OCI-LY1 (cell line): ENCODE measurements around the gene NRROS.

Experiments used
- H2AFZ ChIP-seq: fragments of 200-600 bp; sonication (generic), shearing (Covaris generic); 2 replicates; pipeline ENCODE4 v1.6.0; 2014; ENCODE audit warnings: antibody characterized with exemption, mild to moderate bottlenecking, low read length
- H3F3A ChIP-seq: fragments of 200-600 bp; sonication (generic), shearing (Covaris generic); 2 replicates; pipeline ENCODE4 v1.6.0; 2014; ENCODE audit warnings: mild to moderate bottlenecking, antibody characterized with exemption, low read length, moderate library complexity; ENCODE audit not compliant: insufficient read depth
- H3K27ac ChIP-seq: fragments of 200-600 bp; sonication (generic); 2 replicates; pipeline ENCODE4 v1.5.1; 2014; ENCODE audit warnings: low read length, mixed run types, mild to moderate bottlenecking, low read depth; ENCODE audit not compliant: poor library complexity, severe bottlenecking
- H3K27me3 ChIP-seq: fragments of 200-600 bp; sonication (generic); 2 replicates; pipeline ENCODE4 v1.6.0; 2014; ENCODE audit warnings: antibody characterized with exemption, mild to moderate bottlenecking, low read length, moderate library complexity; ENCODE audit not compliant: insufficient read depth
- H3K36me3 ChIP-seq: fragments of 200-600 bp; sonication (generic); 2 replicates; pipeline ENCODE4 v1.6.1; 2014; ENCODE audit warnings: mild to moderate bottlenecking, antibody characterized with exemption, low read length, moderate library complexity, mixed read lengths; ENCODE audit not compliant: insufficient read depth
- H3K4me1 ChIP-seq: fragments of 200-600 bp; sonication (generic); 2 replicates; pipeline ENCODE4 v1.5.1; 2014; ENCODE audit warnings: mild to moderate bottlenecking, low read length, moderate library complexity; ENCODE audit not compliant: insufficient read depth, severe bottlenecking
- H3K4me2 ChIP-seq: fragments of 200-600 bp; sonication (generic), shearing (Covaris generic); 2 replicates; pipeline ENCODE4 v1.6.1; 2014; ENCODE audit warnings: low read length
- H3K4me3 ChIP-seq: fragments of 200-600 bp; sonication (generic); 2 replicates; pipeline ENCODE4 v1.5.1; 2014; ENCODE audit warnings: low read length, low read depth, mild to moderate bottlenecking, mixed read lengths; ENCODE audit not compliant: poor library complexity, severe bottlenecking
- H3K79me2 ChIP-seq: fragments of 200-600 bp; shearing (Covaris generic); 2 replicates; pipeline ENCODE4 v1.6.1; 2016; ENCODE audit warnings: mixed run types, low read length, mixed read lengths; ENCODE audit not compliant: insufficient read depth
- H3K9ac ChIP-seq: fragments of 200-600 bp; sonication (generic), shearing (Covaris generic); 2 replicates; pipeline ENCODE4 v1.6.1; 2014; ENCODE audit warnings: mild to moderate bottlenecking, low read length, mixed read lengths
- H3K9me2 ChIP-seq: fragments of 200-600 bp; sonication (generic), shearing (Covaris generic); 2 replicates; pipeline ENCODE4 v1.6.1; 2014; ENCODE audit warnings: low read depth, mild to moderate bottlenecking, low read length, mixed read lengths
- H3K9me3 ChIP-seq: fragments of 200-600 bp; shearing (Covaris generic); 2 replicates; pipeline ENCODE4 v1.6.1; 2014; ENCODE audit warnings: low read length, mixed read lengths
- H4K20me1 ChIP-seq: fragments of 200-600 bp; sonication (generic), shearing (Covaris generic); 2 replicates; pipeline ENCODE4 v1.6.0; 2016; ENCODE audit warnings: mild to moderate bottlenecking, low read length; ENCODE audit not compliant: insufficient read depth
- EZH2 ChIP-seq: fragments of 200-600 bp; sonication (generic), shearing (Covaris generic); IDR thresholded peaks from 2 replicates; pipeline ENCODE4 v1.8.0; 2017; ENCODE audit warnings: borderline replicate concordance, mixed run types, mild to moderate bottlenecking, antibody characterized with exemption, low read length, moderate library complexity, mixed read lengths
- TF ChIP-seq, protein P1 (sequence below): fragments of 200-600 bp; sonication (generic), shearing (Covaris generic); IDR thresholded peaks from 2 replicates; pipeline ENCODE4 v1.5.1; 2017; ENCODE audit warnings: mild to moderate bottlenecking, antibody characterized with exemption, low read length, moderate library complexity, mixed read lengths

Gene NRROS

DNA sequence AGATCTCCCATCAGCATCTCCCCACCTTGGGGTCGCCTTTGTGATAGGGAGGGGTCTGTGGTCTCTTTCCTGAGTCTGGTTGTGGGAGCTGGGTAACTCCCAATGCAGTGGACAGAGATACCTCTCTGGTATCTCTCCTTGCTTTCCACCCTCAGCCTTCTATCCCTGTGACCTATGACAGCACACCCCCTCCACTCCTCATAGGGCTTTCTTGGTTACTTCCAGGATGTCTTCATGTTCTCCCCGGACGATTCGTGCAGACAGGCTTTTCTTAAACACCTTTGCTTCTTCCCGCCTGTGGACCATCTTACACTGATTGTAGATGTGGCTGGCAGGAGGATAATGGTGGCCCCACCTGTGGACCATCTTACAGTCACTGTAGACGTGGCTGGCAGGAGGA lies 14.2 kb upstream of the NRROS start:
- Histone ChIP-seq H2AFZ (no peak overlapping the region), H3K4me3 (no peak overlapping the region), H3K27me3 (no peaks in the 10 kb centered on the region), H3K27ac (no peak overlapping the region), H3K9ac (no peak overlapping the region), H3K9me3 (no peaks in the 10 kb centered on the region), H3K4me2 (no peak overlapping the region), H3F3A (no peaks in the 10 kb centered on the region), H3K4me1 (peaks cover 5% of the 10 kb centered on the region), H3K79me2 (no peaks in the 10 kb centered on the region), H4K20me1 (no peaks in the 10 kb centered on the region), H3K36me3 (no peaks in the 10 kb centered on the region), H3K9me2 (no peaks in the 10 kb centered on the region)
- TF ChIP-seq EZH2: no peak
- TF ChIP-seq, protein P1, sequence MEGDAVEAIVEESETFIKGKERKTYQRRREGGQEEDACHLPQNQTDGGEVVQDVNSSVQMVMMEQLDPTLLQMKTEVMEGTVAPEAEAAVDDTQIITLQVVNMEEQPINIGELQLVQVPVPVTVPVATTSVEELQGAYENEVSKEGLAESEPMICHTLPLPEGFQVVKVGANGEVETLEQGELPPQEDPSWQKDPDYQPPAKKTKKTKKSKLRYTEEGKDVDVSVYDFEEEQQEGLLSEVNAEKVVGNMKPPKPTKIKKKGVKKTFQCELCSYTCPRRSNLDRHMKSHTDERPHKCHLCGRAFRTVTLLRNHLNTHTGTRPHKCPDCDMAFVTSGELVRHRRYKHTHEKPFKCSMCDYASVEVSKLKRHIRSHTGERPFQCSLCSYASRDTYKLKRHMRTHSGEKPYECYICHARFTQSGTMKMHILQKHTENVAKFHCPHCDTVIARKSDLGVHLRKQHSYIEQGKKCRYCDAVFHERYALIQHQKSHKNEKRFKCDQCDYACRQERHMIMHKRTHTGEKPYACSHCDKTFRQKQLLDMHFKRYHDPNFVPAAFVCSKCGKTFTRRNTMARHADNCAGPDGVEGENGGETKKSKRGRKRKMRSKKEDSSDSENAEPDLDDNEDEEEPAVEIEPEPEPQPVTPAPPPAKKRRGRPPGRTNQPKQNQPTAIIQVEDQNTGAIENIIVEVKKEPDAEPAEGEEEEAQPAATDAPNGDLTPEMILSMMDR: no peak

DNA sequence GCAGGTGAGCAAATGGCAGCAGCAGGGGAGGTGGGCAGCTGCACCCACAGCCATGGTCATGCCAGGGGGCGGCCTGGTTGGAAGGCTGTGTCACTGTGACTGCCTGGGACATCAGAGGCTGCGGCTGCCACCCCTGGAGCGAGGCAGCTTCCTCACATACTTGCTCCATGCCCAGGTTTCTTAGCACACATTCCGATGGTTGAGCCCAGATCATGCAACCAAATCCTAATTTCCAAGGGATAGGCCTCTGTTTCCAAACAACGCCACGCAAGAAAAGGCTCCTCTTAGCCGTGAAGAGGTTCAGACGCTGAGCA lies 11.6 kb upstream of the NRROS start:
- H3K27me3 ChIP-seq: no peaks in the 10 kb centered on the region
- H3K79me2 ChIP-seq: no peaks in the 10 kb centered on the region
- peaks cover 19% of the 10 kb centered on the region for H3K4me1 ChIP-seq
- H3K9ac ChIP-seq: no peak overlapping the region
- H4K20me1 ChIP-seq: no peaks in the 10 kb centered on the region
- H3K4me2 ChIP-seq: no peak overlapping the region
- no peaks in the 10 kb centered on the region for H3F3A ChIP-seq
- H3K4me3 ChIP-seq: no peak overlapping the region
- no peaks in the 10 kb centered on the region for H3K9me2 ChIP-seq
- H3K9me3 ChIP-seq: no peaks in the 10 kb centered on the region
- TF ChIP-seq EZH2: no peak
- TF ChIP-seq, protein P1: no peak
- H2AFZ ChIP-seq: no peak overlapping the region
- H3K27ac ChIP-seq: no peak overlapping the region
- H3K36me3 ChIP-seq: no peaks in the 10 kb centered on the region

DNA sequence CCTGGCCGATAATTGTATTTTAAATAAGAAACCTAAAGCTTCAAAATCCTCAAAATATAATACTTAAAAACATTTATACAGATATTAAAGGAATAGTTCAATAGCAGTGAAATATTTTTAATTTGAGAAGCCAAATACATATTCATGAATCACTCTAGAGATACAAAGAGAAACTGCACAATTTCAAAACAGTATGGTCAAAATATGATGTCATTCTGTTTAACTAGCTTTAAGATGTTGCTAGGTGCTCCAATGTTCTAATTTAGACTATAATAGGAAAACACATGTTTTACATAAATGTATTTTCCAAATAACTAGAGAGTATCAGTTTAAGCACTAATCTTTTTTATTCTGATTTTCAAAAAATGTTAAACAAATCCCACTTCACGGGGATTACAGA lies 10.3 kb upstream of the NRROS start:
- peaks cover 22% of the 10 kb centered on the region for H3K4me1 ChIP-seq
- H3K9me3 ChIP-seq: no peaks in the 10 kb centered on the region
- no peaks in the 10 kb centered on the region for H3F3A ChIP-seq
- H3K9me2 ChIP-seq: no peaks in the 10 kb centered on the region
- H3K9ac ChIP-seq: no peak overlapping the region
- H3K4me2 ChIP-seq: no peak overlapping the region
- H3K36me3 ChIP-seq: no peaks in the 10 kb centered on the region
- no peak overlapping the region for H2AFZ ChIP-seq
- no peaks in the 10 kb centered on the region for H3K79me2 ChIP-seq
- no peak for TF ChIP-seq EZH2
- TF ChIP-seq, protein P1: no peak
- H3K4me3 ChIP-seq: no peak overlapping the region
- H3K27me3 ChIP-seq: no peaks in the 10 kb centered on the region; the same call in 1 of the 2 replicates
- H4K20me1 ChIP-seq: no peaks in the 10 kb centered on the region
- no peak overlapping the region for H3K27ac ChIP-seq
